ENCODE measurements around the gene OR8B3. TPM values are rescaled to one million over a fixed set of nuclear protein-coding genes. Genes with fewer than 3 reads are reported as not detected.

Gene OR8B3, protein sequence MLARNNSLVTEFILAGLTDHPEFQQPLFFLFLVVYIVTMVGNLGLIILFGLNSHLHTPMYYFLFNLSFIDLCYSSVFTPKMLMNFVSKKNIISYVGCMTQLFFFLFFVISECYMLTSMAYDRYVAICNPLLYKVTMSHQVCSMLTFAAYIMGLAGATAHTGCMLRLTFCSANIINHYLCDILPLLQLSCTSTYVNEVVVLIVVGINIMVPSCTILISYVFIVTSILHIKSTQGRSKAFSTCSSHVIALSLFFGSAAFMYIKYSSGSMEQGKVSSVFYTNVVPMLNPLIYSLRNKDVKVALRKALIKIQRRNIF
- not detected in 2 replicates for total RNA-seq

GRCh38 chr11:124398924-124399323 lies at the start of gene OR8B3:
Gene OR8B3 (minus strand): TSS chr11:124399024. CDS start chr11:124397351, 1,673 bp downstream.

GRCh38 chr11:124445646-124446150 lies 46.9 kb upstream of the OR8B3 start, which contains the start of gene OR8B8:
Gene OR8B8 (minus strand): TSS chr11:124445696. CDS start chr11:124441085, 4,611 bp downstream.

GRCh38 chr11:124424384-124424921 lies 25.6 kb upstream of the OR8B3 start, which contains the start of gene OR8B4:
Gene OR8B4 (minus strand): TSS chr11:124424871. CDS start chr11:124424871, 0 bp downstream.

GRCh38 chr11:124384399-124384798 lies 14.4 kb downstream of the OR8B3 start, which contains the start of gene OR8B2:
Gene OR8B2 (minus strand): TSS chr11:124384499. CDS start chr11:124383343, 1,156 bp downstream.

Other genes with a start within 250 kb of the OR8B3 start
- gene OR10D3, start 215.7 kb downstream of the OR8B3 start, total RNA-seq, result not detected in 2 replicates
- not detected in 2 replicates for gene OR8G1, start 157.9 kb downstream of the OR8B3 start, total RNA-seq
- gene OR8G5, start 142.6 kb downstream of the OR8B3 start, total RNA-seq, result not detected in 2 replicates
- gene OR8D1, start 85.1 kb downstream of the OR8B3 start, total RNA-seq, result not detected in 2 replicates
- not detected in 2 replicates for gene OR8D2, start 78.8 kb downstream of the OR8B3 start, total RNA-seq
- gene OR8B2, start 14.5 kb downstream of the OR8B3 start, total RNA-seq, result not detected in 2 replicates
- not detected in 2 replicates for gene OR8B4, start 25.8 kb upstream of the OR8B3 start, total RNA-seq
- not detected in 2 replicates for gene OR8B8, start 46.7 kb upstream of the OR8B3 start, total RNA-seq
- not detected in 2 replicates for gene OR8B12, start 144.6 kb upstream of the OR8B3 start, total RNA-seq
- not detected in 2 replicates for gene OR8A1, start 171.0 kb upstream of the OR8B3 start, total RNA-seq
- gene PANX3, start 212.4 kb upstream of the OR8B3 start, total RNA-seq, result not detected in 2 replicates
- 15.0 and 16.9 TPM in 2 replicates for gene TBRG1, start 223.8 kb upstream of the OR8B3 start, total RNA-seq

Data from epithelial cell of umbilical artery (primary cell).